Measurements from ENCODE around the gene TAOK3.
"Not testable (repeated sequence)": the region's sequence is repeated elsewhere in the genome, so short reads cannot be mapped to it uniquely, and the experiment has no call there.

TAOK3 gene

GRCh38 chr12:118288174-118288573 is 84.5 kb downstream of the TAOK3 start:
- no peak for DNase-seq

GRCh38 chr12:118287728-118288127 is 85.0 kb downstream of the TAOK3 start:
- no peak for DNase-seq

- DNase-seq: no peak
These were observed 89.9 kb downstream of the TAOK3 start for GRCh38 chr12:118282767-118283166.

GRCh38 chr12:118278288-118278687 is 94.4 kb downstream of the TAOK3 start:
- not testable (repeated sequence) for DNase-seq

- no peak for DNase-seq
These were observed 98.6 kb downstream of the TAOK3 start for GRCh38 chr12:118274066-118274465.

GRCh38 chr12:118271770-118272417 is 100.8 kb downstream of the TAOK3 start:
- DNase-seq: no peak

- no peak for DNase-seq
These were observed 101.5 kb downstream of the TAOK3 start for GRCh38 chr12:118271183-118271582.

- DNase-seq: no peak
These were observed 102.9 kb downstream of the TAOK3 start for GRCh38 chr12:118269806-118270205.

GRCh38 chr12:118259079-118259478 is 113.6 kb downstream of the TAOK3 start:
- no peak for DNase-seq

GRCh38 chr12:118256352-118256751 is 116.4 kb downstream of the TAOK3 start:
- no peak for DNase-seq

- DNase-seq: no peak
These were observed 123.2 kb downstream of the TAOK3 start for GRCh38 chr12:118249547-118249946.

GRCh38 chr12:118245886-118246285 is 126.8 kb downstream of the TAOK3 start:
- not testable (repeated sequence) for DNase-seq

- no peak for DNase-seq
These were observed 133.8 kb downstream of the TAOK3 start for GRCh38 chr12:118238888-118239287.

GRCh38 chr12:118237908-118238307 is 134.8 kb downstream of the TAOK3 start:
- DNase-seq: no peak

GRCh38 chr12:118237052-118237665 is 135.5 kb downstream of the TAOK3 start:
- no peak for DNase-seq

GRCh38 chr12:118220702-118221101 is 152.0 kb downstream of the TAOK3 start:
- no peak for DNase-seq

GRCh38 chr12:118219772-118220171 is 152.9 kb downstream of the TAOK3 start:
- DNase-seq: no peak

GRCh38 chr12:118219106-118219505 is 153.6 kb downstream of the TAOK3 start:
- no peak for DNase-seq

- DNase-seq: no peak
These were observed 159.3 kb downstream of the TAOK3 start for GRCh38 chr12:118213452-118213851.

GRCh38 chr12:118212606-118213005 is 160.1 kb downstream of the TAOK3 start:
- DNase-seq: no peak

- DNase-seq: no peak
These were observed 166.6 kb downstream of the TAOK3 start for GRCh38 chr12:118206107-118206412.

GRCh38 chr12:118193958-118194357 is 178.7 kb downstream of the TAOK3 start:
- no peak for DNase-seq

GRCh38 chr12:118193477-118193876 is 179.2 kb downstream of the TAOK3 start:
- DNase-seq: no peak

- DNase-seq: no peak
These were observed 182.4 kb downstream of the TAOK3 start for GRCh38 chr12:118190266-118190665.

- DNase-seq: no peak
These were observed 182.9 kb downstream of the TAOK3 start for GRCh38 chr12:118189741-118190191.

All from activated T-cell treated with anti-CD3 and anti-CD28 coated beads, Interleukin-2, amount 50 U/mL, for 48 hours (primary cell).